Activated naive CD4-positive, alpha-beta T cell treated with anti-CD3 and anti-CD28 coated beads, Interleukin-2, amount 10 ng/mL, durations not matched to agents 7 days and 5 days (primary cell): ENCODE measurements around the gene POLL.
"Not testable (repeated sequence)": the region's sequence is repeated elsewhere in the genome, so short reads cannot be mapped to it uniquely, and the experiment has no call there.

Experiments used
- CTCF ChIA-PET: fragments of 350-600 bp; sonication (Branson Sonifier 250); formaldehyde crosslinking; loops from one replicate; lab custom pipeline; 2021; ENCODE audit warnings: antibody characterized with exemption; lab: Charles Lee
- DNase-seq: peaks from one replicate; pipeline ENCODE4 v3.0.0-alpha.2; 2020
- H3K27ac Mint-ChIP-seq: one replicate; pipeline ENCODE4 v1.8.0; 2021; ENCODE audit warnings: mild to moderate bottlenecking, moderate library complexity, mixed read lengths
- H3K27me3 Mint-ChIP-seq: one replicate; pipeline ENCODE4 v1.8.0; 2021; ENCODE audit warnings: mild to moderate bottlenecking, mixed read lengths
- H3K36me3 Mint-ChIP-seq: one replicate; pipeline ENCODE4 v1.8.0; 2021; ENCODE audit warnings: mixed read lengths
- H3K4me1 Mint-ChIP-seq: one replicate; pipeline ENCODE4 v1.8.0; 2021; ENCODE audit warnings: mixed read lengths
- H3K4me3 Mint-ChIP-seq: one replicate; pipeline ENCODE4 v1.8.0; 2021; ENCODE audit warnings: mild to moderate bottlenecking, moderate library complexity, mixed read lengths
- H3K9me3 Mint-ChIP-seq: one replicate; pipeline ENCODE4 v1.8.0; 2021; ENCODE audit warnings: mixed read lengths

The POLL gene

DNA sequence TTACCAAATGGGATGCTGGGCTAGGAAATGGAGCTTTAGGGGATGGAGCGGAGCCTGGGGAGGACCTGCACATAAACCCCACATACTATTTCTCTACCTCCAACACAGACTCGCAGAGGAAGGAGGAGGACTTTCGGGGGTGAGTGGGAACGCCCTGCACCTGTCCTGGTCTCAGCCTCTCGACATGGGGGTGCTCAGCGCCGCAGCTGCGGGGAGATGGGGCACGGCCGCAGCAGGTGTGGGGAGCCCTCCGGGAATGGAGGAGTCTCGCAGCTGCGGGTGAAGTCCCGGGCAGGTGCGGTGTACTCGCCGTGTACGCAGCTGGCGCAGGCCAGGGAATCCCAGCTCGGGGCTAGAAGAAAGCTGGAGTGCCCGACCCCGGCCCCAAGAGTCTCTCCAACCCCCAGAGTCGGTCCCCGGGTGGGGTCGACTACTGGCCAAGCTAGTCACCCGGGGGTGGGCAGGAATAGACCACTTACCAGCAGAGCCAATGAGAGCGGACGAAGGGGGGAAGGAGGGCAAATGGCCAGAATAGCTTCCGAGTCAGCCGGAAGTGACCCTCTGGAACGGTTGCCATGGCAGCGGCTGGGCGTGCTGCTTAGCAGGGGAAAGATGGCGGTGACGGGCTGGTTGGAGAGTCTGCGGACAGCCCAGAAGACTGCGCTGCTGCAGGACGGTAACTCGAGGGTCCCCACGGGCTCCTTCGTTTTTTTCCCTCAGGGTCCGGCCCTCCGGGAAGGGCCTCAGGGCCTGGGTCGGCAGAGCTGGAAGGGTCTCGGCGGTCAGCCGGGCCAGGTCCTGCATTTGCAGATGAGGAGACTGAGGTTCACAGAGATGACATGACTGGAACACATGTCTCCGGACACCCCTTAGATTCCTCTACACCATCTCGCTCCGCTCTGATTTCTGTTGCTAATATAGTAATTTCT is at the start of gene POLL, which contains the start of gene DPCD:
Gene POLL (minus strand): TSS at position 533 of the 929 bp plus-strand sequence. CDS start 897 bp downstream, outside the sequence.
Gene DPCD (plus strand): TSS at position 597 of the 929 bp plus-strand sequence. CDS start 16 bp downstream, at position 613.
- Mint-ChIP-seq H3K36me3 (peaks cover 8% of the 10 kb centered on the region), H3K4me3 (peak within 1 kb of the TSS; percentile 92), H3K27ac (peak within 1 kb of the TSS; percentile 86), H3K27me3 (no peaks in the 10 kb centered on the region), H3K9me3 (no peaks in the 10 kb centered on the region), H3K4me1 (peaks cover 28% of the 10 kb centered on the region)
- DNase-seq = peak; percentile 96
- CTCF ChIA-PET = interaction anchor here (0.8 to 1.8 kb wide), 2 partner anchors 121 to 193 kb away, joined by 3 to 5 read pairs; no protein-coding TSS in a partner anchor

DNA sequence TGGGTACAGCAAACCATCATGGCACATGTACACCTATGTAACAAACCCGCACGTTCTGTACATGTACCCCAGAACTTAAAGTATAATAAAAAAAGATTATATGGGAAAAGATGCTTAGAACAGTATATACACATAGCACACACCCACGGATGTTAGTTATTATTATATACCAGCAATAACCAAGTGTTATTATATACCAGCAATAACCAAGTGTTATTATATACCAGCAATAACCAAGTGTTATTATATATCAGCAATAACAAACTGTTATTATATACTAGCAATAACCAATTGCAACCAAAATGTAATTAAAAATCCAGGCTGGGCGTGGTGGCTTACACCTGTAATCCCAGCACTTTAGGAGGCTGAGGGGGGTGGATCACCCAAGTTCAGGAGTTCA is 45.5 kb upstream of the POLL start:
- CTCF ChIA-PET, H3K4me3 Mint-ChIP-seq, H3K9me3 Mint-ChIP-seq, DNase-seq, H3K4me1 Mint-ChIP-seq, H3K27me3 Mint-ChIP-seq, H3K27ac Mint-ChIP-seq: not testable (repeated sequence)
- peaks cover 21% of the 10 kb centered on the region for H3K36me3 Mint-ChIP-seq

DNA sequence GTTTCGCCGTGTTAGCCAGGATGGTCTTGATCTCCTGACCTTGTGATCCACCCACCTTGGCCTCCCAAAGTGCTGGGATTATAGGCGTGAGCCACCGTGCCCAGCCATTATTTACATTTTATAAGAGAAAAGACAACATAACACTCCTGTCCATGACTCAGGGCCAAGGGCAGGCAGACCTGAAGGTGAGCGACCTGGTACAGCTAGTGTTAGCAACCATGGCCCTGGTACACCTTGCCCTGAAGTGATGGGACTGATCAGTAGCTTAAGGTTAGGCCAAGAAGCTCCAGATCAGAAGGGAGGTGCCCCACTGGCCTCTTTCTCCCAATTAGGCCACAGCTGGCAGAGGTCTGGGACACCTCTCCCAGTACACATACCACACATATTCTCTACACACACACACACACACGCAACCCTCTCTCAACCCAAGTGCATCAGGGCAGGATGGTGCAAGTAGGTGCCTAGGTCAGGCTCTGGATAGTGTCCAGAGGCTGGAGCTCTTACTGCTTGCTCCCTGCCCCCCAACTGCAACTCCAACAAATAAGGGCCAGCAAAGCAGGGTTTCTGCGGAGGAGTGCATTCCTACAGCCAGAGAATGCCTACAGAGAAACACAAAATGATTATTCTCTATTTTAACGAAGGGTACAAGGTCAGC is 43.9 kb upstream of the POLL start:
- no peak overlapping the region for H3K27ac Mint-ChIP-seq

DNA sequence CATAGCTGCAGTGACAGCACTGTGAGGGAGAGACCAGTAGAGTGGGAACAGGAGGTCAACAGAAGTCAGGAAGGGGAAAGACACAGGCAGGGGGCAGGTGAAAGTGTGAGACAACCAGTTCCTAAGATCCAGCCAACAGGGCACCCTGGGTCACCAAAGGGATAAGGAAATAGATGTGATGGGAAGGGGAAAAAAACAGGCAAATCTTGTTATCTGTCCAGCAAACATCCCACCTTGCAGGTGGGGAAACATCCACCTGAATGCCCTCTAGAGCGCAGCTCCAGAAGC is 42.5 kb upstream of the POLL start:
- Mint-ChIP-seq H3K9me3 (no peaks in the 10 kb centered on the region), H3K27me3 (no peaks in the 10 kb centered on the region), H3K36me3 (peaks cover 11% of the 10 kb centered on the region), H3K27ac (no peak overlapping the region), H3K4me3 (no peak overlapping the region), H3K4me1 (no peaks in the 10 kb centered on the region)
- CTCF ChIA-PET = no interaction called here
- no peak for DNase-seq

More for the DNA sequence above, 43.9 kb upstream of the POLL start:
- DNase-seq = no peak
- Mint-ChIP-seq H3K27me3 (no peaks in the 10 kb centered on the region), H3K9me3 (no peaks in the 10 kb centered on the region), H3K4me3 (no peak overlapping the region), H3K4me1 (no peaks in the 10 kb centered on the region), H3K36me3 (peaks cover 15% of the 10 kb centered on the region)
- CTCF ChIA-PET = no interaction called here

DNA sequence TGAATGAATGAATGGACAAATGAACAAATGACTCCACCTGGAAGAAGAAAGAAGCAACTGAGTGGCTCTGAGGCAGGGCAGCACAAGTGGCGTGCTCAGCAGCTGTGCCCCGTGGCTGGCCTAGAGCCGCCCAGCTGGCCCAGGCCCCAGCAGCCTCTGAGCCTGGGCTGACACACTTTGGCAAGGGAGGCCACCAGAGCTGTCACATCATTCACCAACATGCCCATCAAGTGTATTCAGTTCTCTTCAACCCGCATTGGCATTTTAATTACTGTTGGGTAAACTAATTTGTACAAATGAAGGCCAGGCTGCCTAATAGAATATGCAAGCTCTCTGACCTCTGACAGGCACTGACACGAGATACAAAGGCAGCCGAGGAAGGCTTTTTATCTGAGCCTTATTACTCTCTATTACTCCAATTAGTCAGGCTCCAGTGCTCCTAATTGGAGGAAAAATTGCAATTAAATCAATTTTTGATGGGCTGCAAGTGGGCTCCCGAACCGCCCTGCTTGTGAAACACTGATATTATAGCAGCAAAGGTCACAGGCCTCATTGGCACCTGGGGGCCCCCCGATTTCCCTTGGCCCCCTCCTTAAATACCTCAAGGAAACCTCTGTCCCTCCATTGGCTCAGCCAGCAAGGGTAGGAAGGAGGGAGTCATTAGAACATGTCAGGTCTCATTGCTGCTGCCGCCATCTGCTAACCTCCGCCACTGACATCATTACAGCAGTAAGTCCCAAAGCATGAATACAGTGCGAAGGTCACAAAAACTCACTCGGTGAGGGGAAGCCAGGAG is 42.0 kb upstream of the POLL start:
- CTCF ChIA-PET = no interaction called here
- Mint-ChIP-seq H3K27ac (no peak overlapping the region), H3K4me1 (no peaks in the 10 kb centered on the region), H3K27me3 (no peaks in the 10 kb centered on the region), H3K4me3 (no peak overlapping the region), H3K9me3 (no peaks in the 10 kb centered on the region), H3K36me3 (peaks cover 11% of the 10 kb centered on the region)
- no peak for DNase-seq

DNA sequence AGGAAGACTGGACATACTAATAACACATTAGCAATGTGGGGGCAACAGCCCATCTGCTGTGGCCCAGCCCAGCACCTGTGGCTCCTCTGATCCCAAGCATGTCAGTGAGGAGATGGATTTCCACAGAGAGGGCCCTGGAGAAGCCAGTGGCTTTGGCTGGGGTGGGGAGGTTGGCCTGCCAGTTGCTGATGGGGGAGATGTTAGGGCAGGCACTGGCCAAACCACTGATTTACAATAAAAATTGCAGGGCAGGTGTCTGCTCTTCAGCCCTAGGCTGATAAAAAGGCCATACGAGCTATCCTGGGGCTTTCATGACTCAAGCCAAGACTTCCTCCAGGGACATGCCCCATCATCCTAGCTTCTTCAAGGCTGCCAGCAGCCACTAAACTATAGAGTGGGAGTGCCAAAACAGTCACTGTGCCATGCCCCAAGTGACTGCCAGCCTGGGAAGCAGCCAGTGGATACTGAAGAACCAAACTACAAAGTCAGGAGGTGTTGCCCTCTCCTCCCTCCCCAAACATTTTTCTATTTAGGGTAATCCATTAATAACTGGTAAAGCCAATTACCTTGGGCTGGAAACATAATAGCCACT is 37.9 kb upstream of the POLL start:
- no peak overlapping the region for H3K4me3 Mint-ChIP-seq
- no peaks in the 10 kb centered on the region for H3K4me1 Mint-ChIP-seq
- no peak overlapping the region for H3K27ac Mint-ChIP-seq
- no peak for DNase-seq
- no peaks in the 10 kb centered on the region for H3K9me3 Mint-ChIP-seq
- no peaks in the 10 kb centered on the region for H3K27me3 Mint-ChIP-seq
- CTCF ChIA-PET = no interaction called here
- peaks cover 19% of the 10 kb centered on the region for H3K36me3 Mint-ChIP-seq

DNA sequence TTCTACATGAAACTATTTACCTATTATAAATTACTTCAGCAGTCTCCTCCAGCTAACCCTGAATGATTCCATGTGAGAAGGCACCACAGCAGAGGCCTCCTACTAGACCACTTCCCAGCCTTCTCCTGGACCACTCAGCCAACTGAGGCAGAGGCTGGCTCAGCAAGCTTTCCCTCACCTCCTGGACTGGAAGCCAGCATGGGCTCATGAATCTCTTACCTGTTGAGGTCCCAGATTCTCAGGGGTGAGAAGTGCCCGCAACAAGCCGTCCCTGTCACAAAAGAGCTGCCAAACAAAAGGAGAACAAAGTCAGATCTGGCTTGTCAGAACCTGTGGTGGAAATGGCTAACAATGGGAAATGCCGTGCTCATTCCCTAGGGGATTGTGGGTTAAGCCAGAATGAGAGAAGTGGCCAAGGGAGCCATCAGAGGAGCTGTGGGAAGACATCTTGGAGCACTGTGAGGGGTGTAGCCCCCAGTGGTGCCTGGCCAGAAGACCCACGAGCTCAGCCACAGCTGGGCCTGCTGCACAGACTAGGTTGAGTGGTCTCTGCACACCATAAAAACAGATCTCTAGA is 36.6 kb upstream of the POLL start:
- peaks cover 19% of the 10 kb centered on the region for H3K36me3 Mint-ChIP-seq
- H3K27ac Mint-ChIP-seq = no peak overlapping the region
- no peak overlapping the region for H3K4me3 Mint-ChIP-seq
- H3K9me3 Mint-ChIP-seq = no peaks in the 10 kb centered on the region
- no peaks in the 10 kb centered on the region for H3K4me1 Mint-ChIP-seq
- CTCF ChIA-PET = no interaction called here
- no peak for DNase-seq
- H3K27me3 Mint-ChIP-seq = no peaks in the 10 kb centered on the region

DNA sequence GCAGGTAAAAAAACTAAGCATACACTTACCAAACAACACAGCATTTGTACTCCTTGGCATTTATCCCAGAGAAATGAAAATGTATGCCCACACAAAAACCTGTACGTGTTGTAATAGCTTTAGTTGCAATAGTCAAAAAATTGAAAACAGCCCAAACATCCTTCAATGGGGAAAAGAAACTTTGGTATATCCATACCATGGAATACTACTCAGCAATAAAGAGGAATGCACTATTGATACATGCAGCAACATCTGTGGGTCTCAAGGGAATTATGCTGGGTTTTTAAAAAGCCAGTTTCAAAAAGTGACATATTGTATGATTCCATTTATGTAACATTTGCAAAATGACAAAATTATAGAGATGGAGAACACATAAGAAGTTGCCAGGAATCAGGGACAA is 35.5 kb upstream of the POLL start:
- no peak overlapping the region for H3K27ac Mint-ChIP-seq
- DNase-seq = no peak
- no peaks in the 10 kb centered on the region for H3K9me3 Mint-ChIP-seq
- H3K36me3 Mint-ChIP-seq = peaks cover 19% of the 10 kb centered on the region
- no peaks in the 10 kb centered on the region for H3K4me1 Mint-ChIP-seq
- H3K27me3 Mint-ChIP-seq = no peaks in the 10 kb centered on the region
- CTCF ChIA-PET = no interaction called here
- H3K4me3 Mint-ChIP-seq = no peak overlapping the region

DNA sequence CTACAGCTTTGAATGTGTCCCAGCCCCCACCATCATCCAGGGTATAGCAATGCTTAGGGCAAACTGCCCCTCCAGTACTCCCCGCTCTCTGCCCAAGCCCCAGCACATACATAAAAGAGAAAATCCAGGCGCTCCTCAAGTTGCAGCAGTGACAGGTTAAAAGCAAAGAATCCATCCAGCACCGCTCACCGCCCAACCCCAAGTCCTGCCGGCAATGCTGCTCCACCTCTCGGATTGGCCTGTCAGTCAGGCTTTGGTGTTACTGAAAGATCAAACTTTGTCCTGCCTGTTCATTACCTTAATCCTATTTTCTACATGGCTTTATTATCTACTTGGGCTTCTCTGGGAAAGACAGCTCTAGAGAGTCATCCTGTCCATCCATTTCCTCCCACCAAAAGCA is 31.9 kb upstream of the POLL start:
- Mint-ChIP-seq H3K27ac (no peak overlapping the region), H3K36me3 (peaks cover 21% of the 10 kb centered on the region), H3K9me3 (no peaks in the 10 kb centered on the region), H3K4me3 (no peak overlapping the region), H3K27me3 (no peaks in the 10 kb centered on the region), H3K4me1 (no peaks in the 10 kb centered on the region)
- CTCF ChIA-PET = no interaction called here
- no peak for DNase-seq

DNA sequence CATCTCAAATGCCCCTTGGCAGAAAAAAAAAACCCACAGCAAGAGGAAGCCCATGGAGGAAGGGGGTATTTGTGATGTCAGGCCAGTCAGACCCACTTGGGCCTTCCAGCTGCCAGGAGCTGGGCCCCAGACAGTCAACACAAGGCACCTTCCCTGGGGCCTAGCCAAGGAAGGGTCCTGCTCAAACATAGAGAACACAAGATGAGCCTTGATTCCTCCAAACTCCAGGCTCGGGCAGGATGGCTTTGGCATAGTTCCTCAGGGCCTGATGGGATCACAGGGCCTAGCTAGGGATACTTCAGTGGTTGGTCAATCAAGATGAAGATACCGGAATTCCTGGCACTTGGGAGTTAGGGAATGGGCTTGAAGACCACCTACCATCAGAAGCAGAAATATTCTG is 30.8 kb upstream of the POLL start:
- H3K4me3 Mint-ChIP-seq = no peak overlapping the region

DNA sequence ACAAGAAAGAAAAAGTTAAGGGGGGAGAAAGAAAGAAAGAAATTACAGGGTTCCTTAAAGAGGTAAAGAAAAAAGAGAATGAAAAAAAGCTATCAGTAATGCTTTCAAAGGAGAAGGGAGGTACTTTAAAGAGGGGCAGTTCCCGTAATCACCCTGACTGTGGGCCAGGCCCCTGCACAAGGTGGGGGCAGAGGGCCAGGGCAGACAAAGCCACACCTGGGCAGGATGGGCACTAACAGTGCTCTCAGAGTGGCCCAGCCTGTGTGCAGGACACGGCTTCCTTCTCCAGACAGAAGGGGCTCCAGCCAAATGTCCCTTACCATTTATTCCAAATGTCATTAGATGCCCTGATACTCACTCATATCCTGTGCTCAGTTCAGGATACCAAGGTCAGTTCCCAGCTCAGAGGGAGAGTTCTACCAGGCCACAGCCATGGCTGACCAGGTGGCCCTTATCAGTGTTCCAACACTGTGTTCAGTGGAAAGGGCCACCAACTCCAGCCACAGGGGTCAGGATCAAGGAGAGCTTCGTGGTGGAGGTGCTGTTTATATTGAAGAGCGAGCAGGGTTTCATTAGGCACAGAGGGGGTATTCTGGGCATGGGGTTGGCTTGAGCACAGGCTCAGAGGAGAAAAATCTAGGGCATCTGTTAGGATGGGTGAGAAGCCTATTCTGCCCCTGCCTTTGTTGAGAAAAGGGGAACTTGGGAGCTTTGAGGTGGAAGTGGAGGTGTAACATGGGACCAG is 29.9 kb upstream of the POLL start:
- no peak overlapping the region for H3K27ac Mint-ChIP-seq
- CTCF ChIA-PET = interaction anchor here (1.4 kb wide), 1 partner anchor 12 kb away, joined by 4 read pairs; no protein-coding TSS in a partner anchor
- no peak overlapping the region for H3K4me3 Mint-ChIP-seq
- no peak for DNase-seq
- H3K36me3 Mint-ChIP-seq = peaks cover 17% of the 10 kb centered on the region
- no peaks in the 10 kb centered on the region for H3K27me3 Mint-ChIP-seq
- no peaks in the 10 kb centered on the region for H3K9me3 Mint-ChIP-seq
- no peaks in the 10 kb centered on the region for H3K4me1 Mint-ChIP-seq

More for the DNA sequence above, 30.8 kb upstream of the POLL start:
- Mint-ChIP-seq H3K36me3 (peaks cover 21% of the 10 kb centered on the region), H3K4me1 (no peaks in the 10 kb centered on the region), H3K9me3 (no peaks in the 10 kb centered on the region), H3K27me3 (no peaks in the 10 kb centered on the region), H3K27ac (no peak overlapping the region)
- CTCF ChIA-PET = no interaction called here
- no peak for DNase-seq

DNA sequence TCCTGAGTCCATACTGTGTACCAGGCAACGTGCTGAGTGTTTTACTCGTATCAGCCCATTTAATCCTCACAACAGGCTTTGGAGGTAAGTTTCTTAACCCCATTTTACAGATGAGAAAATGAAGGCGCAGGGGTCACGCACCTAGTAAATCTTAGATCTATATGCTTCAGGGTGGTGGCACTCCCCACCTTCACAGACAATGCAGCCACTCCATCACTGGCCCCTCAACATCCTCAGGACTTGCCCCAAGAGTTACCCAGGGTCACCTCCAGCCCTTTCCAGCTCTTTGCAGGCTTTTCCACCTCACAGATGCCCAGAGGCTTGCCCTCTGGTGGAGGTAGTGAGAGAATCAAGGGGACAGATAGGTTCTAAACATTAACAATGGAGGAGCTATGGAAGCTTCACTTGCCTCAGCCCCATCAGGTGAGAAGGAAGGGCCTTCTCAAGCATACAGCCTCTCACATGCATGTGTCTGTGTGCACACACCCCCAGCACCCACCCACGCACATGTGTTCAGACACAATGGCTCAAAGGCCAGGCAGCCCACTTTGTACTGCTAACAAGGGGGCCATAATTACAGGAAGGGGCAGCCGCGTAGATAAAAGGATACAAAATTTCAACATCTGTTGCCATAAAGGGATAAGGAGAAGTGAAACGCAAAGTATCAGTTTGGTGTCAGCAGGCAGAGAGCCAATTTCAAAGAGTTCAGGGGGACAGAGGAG is 29.2 kb upstream of the POLL start:
- H3K9me3 Mint-ChIP-seq = no peaks in the 10 kb centered on the region
- CTCF ChIA-PET = interaction anchor here (1.1 to 1.4 kb wide), 3 partner anchors 12 to 15 kb away, joined by 3 to 6 read pairs (median 4); no protein-coding TSS in a partner anchor
- H3K27me3 Mint-ChIP-seq = no peaks in the 10 kb centered on the region
- H3K4me3 Mint-ChIP-seq = no peak overlapping the region
- peaks cover 17% of the 10 kb centered on the region for H3K36me3 Mint-ChIP-seq
- no peak overlapping the region for H3K27ac Mint-ChIP-seq
- no peaks in the 10 kb centered on the region for H3K4me1 Mint-ChIP-seq
- DNase-seq = no peak
